ENCODE results near the gene FAM193A. TPM values are rescaled to one million over a fixed set of nuclear protein-coding genes. Genes with fewer than 3 reads are reported as not detected.

The FAM193A gene
- total RNA-seq, 4 donors from 2014 or later: 27.7 to 40.4 (median 31.1) TPM

GRCh38 chr4:2619459-2619858, 83.0 kb downstream of the FAM193A start:
- no peak for DNase-seq
- WGBS, 2 donors (ENCODE audit: low coverage in 1 of 2): 95 to 100% methylated on average over 1 to 8 of the region's 8 CpGs
- no peaks in the 10 kb centered on the region for H3K27me3 ChIP-seq
- no peak overlapping the region for H3K27ac ChIP-seq
- peaks cover 0 to 12% (median 3%) of the 10 kb centered on the region in 4 donors for H3K4me1 ChIP-seq
- TF ChIP-seq POLR2A (IDR thresholded peaks at IDR 0.05): no peak
- TF ChIP-seq POLR2AphosphoS5 (IDR thresholded peaks at IDR 0.05): no peak
- TF ChIP-seq CTCF (IDR thresholded peaks at IDR 0.05): no peak
- TF ChIP-seq EP300 (IDR thresholded peaks at IDR 0.05; ENCODE audit: low read depth): no peak
- no peaks in the 10 kb centered on the region for H3K9me3 ChIP-seq
- H3K4me3 ChIP-seq: no peak overlapping the region
- no peaks in the 10 kb centered on the region for H3K36me3 ChIP-seq
- in situ Hi-C loops (cut with MboI; ENCODE audit: low pct_ligation_motif_present in 1 of 4, low pct_unique_long_range_greater_than_20kb in 1 of 4, low sequenced_read_pairs in 3 of 4) (no loop called here), intact Hi-C loops (cut with DNase I; ENCODE audit: low total_unique reads) (no loop called here)

GRCh38 chr4:2621419-2621818, 85.0 kb downstream of the FAM193A start:
- DNase-seq: no peak
- 79 to 85% methylated on average over 3 to 7 of the region's 7 CpGs for WGBS, 2 donors (ENCODE audit: low coverage in 1 of 2)
- intact Hi-C loops (cut with DNase I; ENCODE audit: low total_unique reads): no loop called here
- no peak for TF ChIP-seq EP300 (IDR thresholded peaks at IDR 0.05; ENCODE audit: low read depth)
- no peak for TF ChIP-seq POLR2A (IDR thresholded peaks at IDR 0.05)
- TF ChIP-seq CTCF (IDR thresholded peaks at IDR 0.05): no peak
- TF ChIP-seq POLR2AphosphoS5 (IDR thresholded peaks at IDR 0.05): no peak
- H3K27me3 ChIP-seq: no peaks in the 10 kb centered on the region
- no peak overlapping the region for H3K27ac ChIP-seq
- in situ Hi-C loops (cut with MboI; ENCODE audit: low pct_ligation_motif_present in 1 of 4, low pct_unique_long_range_greater_than_20kb in 1 of 4, low sequenced_read_pairs in 3 of 4): no loop called here
- peaks cover 0 to 2% (median under 1%) of the 10 kb centered on the region in 4 donors for H3K36me3 ChIP-seq
- peaks cover 0 to 6% (median 2%) of the 10 kb centered on the region in 4 donors for H3K4me1 ChIP-seq
- no peaks in the 10 kb centered on the region for H3K9me3 ChIP-seq
- H3K4me3 ChIP-seq: no peak overlapping the region

GRCh38 chr4:2623442-2623841, 87.0 kb downstream of the FAM193A start:
- no peak for TF ChIP-seq POLR2AphosphoS5 (IDR thresholded peaks at IDR 0.05)
- TF ChIP-seq POLR2A (IDR thresholded peaks at IDR 0.05): no peak
- TF ChIP-seq CTCF (IDR thresholded peaks at IDR 0.05): no peak
- no peak for TF ChIP-seq EP300 (IDR thresholded peaks at IDR 0.05; ENCODE audit: low read depth)
- DNase-seq: no peak

GRCh38 chr4:2624782-2625530, 88.5 kb downstream of the FAM193A start:
- no peak overlapping the region for H3K27ac ChIP-seq
- H3K36me3 ChIP-seq: peaks cover 0 to 22% (median 11%) of the 10 kb centered on the region in 4 donors
- no peaks in the 10 kb centered on the region for H3K9me3 ChIP-seq
- H3K27me3 ChIP-seq: no peaks in the 10 kb centered on the region
- no peak for TF ChIP-seq POLR2AphosphoS5 (IDR thresholded peaks at IDR 0.05)
- H3K4me3 ChIP-seq: no peak overlapping the region
- in situ Hi-C loops (cut with MboI; ENCODE audit: low pct_ligation_motif_present in 1 of 4, low pct_unique_long_range_greater_than_20kb in 1 of 4, low sequenced_read_pairs in 3 of 4): no loop called here
- H3K4me1 ChIP-seq: peaks cover 0 to 4% (median 0%) of the 10 kb centered on the region in 4 donors
- intact Hi-C loops (cut with DNase I; ENCODE audit: low total_unique reads): no loop called here
- no peak for DNase-seq
- 78 to 79% methylated on average over 6 to 22 of the region's 22 CpGs for WGBS, 2 donors (ENCODE audit: low coverage in 1 of 2)

More at GRCh38 chr4:2623442-2623841, 87.0 kb downstream of the FAM193A start:
- no peak overlapping the region for H3K27ac ChIP-seq
- WGBS, 2 donors (ENCODE audit: low coverage in 1 of 2): 93 to 100% methylated on average over 5 to 6 of the region's 6 CpGs
- no peaks in the 10 kb centered on the region for H3K9me3 ChIP-seq
- intact Hi-C loops (cut with DNase I; ENCODE audit: low total_unique reads) (no loop called here), in situ Hi-C loops (cut with MboI; ENCODE audit: low pct_ligation_motif_present in 1 of 4, low pct_unique_long_range_greater_than_20kb in 1 of 4, low sequenced_read_pairs in 3 of 4) (no loop called here)
- peaks cover 0 to 15% (median 6%) of the 10 kb centered on the region in 4 donors for H3K36me3 ChIP-seq
- H3K4me3 ChIP-seq: no peak overlapping the region
- H3K4me1 ChIP-seq: peaks cover 0 to 4% (median 0%) of the 10 kb centered on the region in 4 donors
- no peaks in the 10 kb centered on the region for H3K27me3 ChIP-seq

All from transverse colon (tissue), 4 donors.